GM18909 (cell line): Measurements from ENCODE around the gene IL20.
"Not testable (repeated sequence)": the region's sequence is repeated elsewhere in the genome, so short reads cannot be mapped to it uniquely, and the experiment has no call there.

ENCODE experiments used
- ATAC-seq: cut with Tn5 transposase; IDR thresholded peaks from one replicate; pipeline ENCODE4 v1.9.1; 2021; ENCODE audit warnings: mild to moderate bottlenecking; ENCODE audit not compliant: unreplicated experiment, poor library complexity

The IL20 gene

DNA sequence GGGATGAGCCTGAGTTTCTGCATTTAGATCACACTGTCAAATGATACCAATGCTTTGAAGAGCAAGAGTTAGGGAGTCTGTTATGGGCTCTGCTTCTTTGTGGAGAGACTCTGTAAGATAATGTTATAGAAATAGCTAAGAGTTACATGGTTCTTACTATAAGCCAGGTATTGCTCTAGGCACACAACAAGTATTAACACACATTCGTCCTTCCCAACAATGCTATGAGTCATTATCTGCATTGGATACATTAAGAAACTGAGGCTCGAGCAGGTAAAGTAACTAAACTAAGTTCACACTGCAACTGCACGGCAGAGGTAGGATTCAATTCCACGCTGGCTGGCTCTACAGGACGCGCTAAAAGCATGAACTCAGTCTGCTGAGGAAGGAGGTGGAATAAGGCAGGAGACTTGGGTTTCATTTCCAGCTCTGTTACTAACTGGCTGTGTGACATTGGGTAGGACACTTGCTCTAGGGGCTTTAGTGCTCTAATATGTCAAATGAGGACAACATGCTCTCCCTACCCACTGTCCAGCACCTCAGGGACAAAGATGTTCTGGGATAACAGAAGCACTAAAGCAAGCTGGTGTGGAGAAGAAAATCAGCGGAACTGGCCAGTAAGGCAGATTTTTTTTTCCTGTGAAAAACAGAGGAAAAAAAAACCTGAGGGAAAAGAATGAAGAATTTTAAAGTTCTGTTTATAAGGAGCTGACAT is 23.7 kb upstream of the IL20 start:
- ATAC-seq: no peak

DNA sequence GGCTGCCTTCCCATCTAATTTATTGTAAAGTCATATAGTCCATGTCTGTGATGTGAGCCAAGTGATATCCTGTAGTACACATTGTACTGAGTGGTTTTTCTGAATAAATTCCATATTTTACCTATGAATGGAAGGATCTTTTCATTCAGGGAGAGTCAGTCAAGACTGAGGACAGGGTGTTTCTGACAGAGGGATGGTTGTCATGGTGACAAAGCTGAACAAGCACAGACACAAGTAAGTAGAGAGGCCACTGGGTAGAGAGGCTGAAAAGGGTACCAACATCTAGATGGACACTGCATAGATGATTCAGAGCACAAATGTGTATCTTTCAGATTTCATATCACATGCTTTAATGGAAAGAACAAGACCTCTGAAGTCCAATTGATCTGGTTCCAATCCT is 22.6 kb upstream of the IL20 start:
- ATAC-seq: no peak

DNA sequence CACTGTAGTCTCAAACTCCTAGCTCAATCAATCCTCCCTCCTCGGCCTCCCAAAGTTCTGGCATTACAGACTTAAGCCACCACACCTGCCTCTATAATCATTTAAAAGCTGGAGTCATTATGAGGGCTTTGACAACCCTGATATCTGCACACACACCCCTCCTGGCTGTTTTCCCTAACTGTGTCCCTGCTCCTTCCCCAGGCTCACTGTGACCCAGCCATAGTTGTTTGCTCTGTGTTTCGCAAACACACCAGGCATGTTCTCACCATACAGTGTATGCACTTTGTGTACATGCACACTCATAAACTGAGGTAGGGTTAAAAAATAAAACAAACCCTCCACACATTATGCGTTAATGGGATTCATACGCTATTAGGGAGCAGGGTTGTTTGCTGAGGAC is 21.8 kb upstream of the IL20 start:
- no peak for ATAC-seq

DNA sequence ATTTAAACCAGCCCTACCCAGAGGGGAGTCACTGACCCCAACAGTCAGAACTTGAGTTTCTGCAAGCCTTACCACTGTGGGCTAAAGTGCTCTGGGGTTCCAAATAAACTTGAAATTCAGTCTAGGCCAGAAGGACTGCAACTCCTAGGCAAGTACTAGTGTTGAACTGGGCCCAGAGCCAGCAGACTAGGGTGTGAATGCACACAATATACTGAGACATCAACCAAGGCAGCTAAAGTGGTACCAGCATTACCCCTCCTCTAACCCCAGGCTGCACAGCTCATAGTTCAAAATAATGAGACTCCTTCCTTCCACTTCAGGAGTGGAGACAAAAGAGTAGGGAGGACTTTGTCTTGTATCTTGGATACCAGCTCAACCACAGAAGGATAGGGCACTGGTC is 18.9 kb upstream of the IL20 start:
- ATAC-seq: no peak

DNA sequence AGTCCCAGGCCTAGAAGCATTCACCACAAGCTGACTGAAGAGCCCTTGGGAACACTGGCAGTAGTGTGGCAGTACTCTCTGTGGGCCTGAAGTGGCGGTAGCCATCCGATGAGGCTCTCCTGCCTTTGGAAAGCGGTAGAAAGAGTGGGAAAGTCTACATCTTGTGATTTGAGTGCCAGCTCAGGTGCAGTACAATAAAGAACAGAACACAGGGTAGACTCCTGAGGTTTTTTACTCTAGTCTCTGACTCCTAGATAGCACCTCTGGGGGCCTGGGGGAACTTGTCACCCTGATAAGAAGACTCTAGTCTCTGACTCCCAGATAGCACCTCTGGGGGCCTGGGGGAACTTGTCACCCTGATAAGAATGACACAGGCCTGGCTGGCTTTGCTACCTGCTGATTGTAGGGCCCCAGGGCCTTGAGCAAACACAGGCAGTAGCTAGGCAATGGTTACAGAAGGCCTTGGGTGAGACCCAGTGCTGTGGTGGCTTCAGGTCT is 18.0 kb upstream of the IL20 start:
- ATAC-seq: no peak

DNA sequence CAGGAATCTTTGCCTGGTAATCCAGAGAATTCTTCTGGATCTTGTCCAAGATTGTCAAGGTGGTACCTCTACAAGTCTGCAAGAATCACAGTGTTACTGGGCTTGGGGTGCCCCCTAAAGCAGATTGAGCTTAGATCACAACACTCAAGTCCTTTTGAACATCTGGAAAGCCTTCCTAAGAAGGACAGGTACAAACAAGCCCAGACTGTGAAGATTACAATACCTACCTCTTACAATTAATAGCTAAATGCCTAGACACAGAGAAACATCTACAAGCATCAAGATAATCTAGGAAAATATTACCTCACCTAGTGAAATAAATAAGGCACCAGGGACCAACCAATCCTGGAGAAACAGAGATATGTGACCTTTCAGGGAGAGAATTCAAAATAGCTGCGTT is 17.5 kb upstream of the IL20 start:
- no peak for ATAC-seq

DNA sequence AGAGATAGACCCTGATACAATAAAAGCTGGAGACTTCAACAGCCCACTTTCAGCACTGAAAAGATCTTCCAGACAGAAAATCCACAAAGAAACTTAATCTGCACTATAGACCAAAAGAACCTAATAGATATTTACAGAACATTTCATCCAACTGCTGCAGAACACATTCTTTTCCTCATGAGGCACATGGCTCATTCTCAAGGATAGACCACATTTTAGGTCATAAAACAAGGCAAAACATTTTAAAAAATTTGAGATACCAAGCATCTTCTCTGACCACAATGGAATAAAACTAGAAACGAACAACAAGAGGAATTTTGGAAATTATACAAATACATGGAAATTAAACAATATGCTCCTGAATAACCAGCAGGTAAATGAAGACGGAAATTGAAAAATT is 15.0 kb upstream of the IL20 start:
- ATAC-seq: no peak

DNA sequence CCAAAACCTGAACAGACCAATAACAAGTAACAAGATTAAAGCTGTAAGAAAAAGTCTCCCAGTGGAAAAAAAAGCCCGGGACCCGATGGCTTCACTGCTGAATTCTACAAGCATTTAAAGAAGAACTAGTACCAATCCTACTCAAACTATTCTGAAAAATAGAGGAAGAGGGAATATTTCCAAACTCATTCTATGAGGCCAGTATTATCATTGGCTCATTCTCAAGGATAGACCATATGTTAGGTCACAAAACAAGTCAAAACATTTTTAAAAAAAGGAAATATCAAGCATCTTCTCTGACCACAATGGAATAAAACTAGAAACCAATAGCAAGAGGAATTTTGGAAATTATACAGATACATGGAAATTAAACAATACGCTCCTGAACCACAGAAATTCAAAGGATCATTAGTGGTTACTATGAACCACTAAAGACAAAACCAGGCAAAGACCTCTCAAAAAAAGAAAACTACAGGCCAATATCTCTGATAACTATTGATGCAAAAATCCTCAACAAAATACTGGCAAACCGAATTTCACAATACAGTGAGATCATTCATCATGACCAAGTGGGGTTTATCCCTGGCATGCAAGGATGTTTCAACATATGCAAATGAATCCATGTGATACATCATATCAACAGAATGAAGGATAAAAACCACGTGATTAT is 13.9 kb upstream of the IL20 start:
- no peak for ATAC-seq

DNA sequence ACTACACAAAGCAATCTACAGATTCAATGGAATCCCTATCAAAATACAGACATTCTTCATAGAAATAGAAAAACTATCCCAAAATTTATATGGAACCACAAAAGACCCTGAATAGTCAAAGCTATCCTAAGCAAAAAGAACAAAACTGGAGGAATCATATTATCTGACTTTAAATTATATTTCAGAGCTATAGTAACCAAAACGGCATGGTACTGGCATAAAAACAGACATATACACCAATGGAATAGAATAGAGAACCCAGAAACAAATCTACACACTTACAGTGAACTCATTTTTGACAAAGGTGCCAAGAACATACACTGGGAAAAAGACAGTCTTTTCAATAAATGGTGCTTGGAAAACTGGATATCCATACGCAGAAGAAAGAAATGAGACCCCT is 12.8 kb upstream of the IL20 start:
- not testable (repeated sequence) for ATAC-seq

DNA sequence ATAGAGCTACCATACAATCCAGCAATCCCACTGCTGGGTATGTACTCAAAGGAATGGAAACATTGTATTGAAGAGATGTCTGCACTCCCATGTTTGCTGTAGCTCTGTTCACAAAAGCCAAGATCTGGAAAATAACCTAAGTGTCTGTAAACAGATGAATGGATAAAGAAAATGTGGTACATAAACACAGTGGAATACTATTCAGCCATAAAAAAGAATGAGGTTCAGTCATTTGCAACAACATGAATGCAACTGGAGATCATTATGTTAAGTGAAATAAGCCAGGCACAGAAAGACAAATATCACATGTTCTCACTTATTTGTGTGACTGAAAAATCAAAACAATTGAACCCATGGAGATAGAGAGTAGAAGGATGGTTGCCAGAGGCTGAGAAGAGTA is 11.7 kb upstream of the IL20 start:
- ATAC-seq: not testable (repeated sequence)

DNA sequence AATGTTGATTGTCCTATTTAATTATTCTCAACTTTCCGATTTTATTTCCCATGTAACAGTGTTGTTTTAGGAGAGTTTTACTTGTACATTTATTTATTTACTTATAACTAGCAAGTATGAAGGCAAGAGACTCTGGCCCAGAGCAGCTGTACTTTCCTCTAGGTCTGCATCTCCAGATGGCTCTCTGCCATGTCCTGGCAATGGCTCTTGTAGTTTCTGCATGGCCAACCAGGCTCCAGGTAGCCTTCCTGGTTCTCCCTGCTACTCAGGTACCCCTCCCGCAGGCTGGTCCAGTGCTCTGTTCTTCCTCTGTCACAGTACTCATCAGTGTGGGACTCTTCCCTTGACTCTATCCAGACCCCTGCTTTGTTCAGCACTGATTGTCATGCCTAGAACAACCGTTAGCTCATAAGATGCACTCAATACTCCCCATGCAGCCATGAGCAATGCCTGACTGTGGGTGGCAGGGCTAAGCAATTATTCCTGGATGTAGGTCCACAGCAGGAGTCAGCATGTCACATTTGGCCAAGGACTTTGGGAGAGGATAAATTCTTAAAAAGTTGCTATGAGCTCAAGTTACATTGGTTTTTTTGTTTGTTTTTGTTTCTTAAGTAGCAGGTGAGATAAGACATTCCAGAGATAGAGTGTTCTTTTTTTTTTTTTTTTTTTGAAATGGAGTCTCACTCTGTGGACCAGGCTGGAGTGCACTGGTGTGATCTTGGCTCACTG is 10.9 kb upstream of the IL20 start:
- no peak for ATAC-seq

DNA sequence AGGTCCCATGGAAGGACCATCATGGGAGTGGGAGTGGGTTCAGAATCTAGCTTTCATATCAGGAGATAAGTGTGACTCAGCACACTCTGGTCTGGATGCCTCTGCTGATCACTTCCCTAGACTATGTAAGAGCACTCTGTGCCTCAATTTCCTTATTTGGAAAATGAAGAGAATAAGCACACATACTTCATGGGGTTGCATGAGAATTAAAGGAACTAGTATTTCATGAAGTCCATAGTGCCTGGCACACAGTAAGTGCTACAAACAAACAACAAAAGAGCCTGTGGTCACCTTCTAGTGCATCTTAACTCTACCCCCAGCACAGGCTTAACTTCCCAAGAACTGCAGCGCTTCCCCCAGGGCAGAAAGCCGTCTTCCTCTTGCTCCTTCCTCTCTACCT is 9.6 kb upstream of the IL20 start:
- no peak for ATAC-seq

DNA sequence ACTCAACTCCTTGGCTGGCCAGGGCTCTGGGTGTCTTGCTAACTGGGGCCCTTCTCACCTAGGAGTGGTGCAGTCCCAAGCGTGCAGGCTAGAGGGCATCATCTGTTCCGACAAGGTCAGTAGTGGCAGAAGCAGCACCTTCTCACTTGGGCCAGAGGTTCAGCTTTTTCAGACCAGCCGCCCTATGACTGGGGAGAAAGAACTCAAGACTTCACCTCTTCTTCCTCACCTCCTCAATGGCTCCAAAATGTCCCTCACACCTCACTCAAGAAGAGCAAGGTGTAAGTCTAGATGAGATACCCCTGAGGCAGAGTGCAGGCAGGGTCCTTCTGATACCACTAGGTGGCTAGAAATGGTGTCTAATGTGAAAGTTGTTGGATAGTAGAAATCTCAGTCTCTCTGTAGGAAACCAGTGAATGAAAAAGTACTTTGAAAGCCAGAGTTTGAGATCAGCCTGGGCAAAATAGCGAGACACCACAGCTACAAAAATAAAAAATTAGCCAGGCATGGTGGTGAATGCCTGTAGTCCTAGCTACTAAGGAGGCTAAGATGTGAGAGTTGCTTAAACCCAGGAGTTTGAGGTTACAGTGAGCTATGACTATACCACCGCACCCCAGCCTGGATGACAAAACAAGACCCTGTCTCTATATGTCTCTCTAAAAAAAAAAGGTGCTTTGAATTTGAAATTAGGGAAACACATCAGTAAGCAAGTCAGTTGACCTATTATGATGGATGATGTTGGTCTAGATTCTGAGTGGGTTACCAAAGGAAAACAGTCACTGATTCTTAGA is 8.6 kb upstream of the IL20 start:
- ATAC-seq: no peak

DNA sequence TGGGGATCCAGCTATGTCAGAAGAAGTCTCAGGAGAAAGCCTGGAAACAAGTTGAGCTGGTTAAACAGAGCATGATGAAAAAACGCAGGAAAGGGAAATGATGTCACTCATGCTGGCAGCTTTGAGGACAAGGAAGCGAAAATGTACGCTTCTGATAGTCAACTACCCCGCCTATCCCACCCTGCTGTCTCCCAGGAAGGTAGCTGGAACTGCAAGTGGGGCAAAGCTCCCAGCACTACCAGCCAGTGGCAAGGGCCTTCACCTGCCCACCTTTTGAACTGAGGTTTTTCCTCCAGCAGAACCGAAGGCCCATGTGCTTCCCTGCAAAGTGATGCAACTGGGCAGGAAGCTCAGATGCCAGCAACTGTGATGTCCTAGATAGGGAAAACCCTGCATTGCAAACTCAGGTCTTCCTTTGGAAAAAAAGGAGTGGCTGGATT is 6.3 kb upstream of the IL20 start:
- ATAC-seq: no peak

DNA sequence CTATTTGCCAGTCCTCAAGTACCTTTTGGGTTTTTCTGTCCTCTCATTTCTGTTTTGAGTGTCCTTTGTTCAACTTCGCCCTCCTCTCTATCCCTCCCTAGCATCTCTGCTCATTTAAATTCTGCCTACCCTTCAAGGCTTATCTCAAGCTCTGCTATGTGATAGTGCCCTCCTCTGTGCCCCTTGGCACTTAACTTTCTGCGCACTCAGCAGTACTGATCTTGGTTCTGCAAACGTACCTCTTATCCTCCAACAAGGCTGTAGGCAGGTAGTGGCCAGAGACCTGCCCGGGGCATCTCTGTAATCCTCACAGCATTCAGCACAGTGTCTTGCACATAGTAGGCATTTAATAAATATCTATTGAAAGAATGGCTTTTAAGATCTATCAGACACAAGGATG is 5.3 kb upstream of the IL20 start:
- no peak for ATAC-seq

DNA sequence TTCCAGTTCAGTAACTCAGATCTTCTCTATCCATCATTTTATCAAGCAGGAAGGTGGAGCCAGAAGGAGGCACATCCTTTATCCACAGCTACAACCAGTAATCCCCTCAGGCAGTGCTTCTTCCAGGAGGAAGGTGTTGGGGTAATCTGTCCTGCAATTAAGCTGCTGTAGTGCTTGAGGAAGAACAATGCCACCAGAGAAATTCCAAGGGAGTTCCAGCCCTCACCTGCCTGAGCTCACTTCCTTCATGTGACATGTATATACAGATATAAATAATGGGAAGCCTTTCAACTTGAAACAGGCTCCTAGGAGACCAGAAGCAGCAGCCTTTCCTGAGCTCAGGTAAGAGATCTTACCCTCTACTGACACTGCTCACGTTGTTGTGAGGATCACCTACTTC is 2.2 kb upstream of the IL20 start:
- no peak for ATAC-seq

DNA sequence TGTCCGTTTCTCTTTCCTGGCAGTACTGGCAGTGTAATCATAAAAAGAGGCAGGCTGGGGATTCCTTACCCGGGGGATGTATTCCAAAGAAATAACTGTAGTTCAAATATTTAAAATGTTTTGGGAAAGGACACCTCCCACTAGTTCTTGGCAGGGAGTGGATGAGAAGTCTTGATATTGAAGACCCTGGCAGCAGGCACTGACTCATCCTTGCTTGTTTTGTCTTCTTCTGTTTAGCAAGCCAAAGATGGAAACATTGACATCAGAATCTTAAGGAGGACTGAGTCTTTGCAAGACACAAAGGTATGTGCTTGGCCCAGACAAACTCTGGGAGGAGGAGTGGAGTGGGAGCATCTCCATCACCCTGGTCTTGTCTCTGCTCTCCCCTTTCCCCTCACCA is 639 bp downstream of the IL20 start:
- ATAC-seq: no peak

DNA sequence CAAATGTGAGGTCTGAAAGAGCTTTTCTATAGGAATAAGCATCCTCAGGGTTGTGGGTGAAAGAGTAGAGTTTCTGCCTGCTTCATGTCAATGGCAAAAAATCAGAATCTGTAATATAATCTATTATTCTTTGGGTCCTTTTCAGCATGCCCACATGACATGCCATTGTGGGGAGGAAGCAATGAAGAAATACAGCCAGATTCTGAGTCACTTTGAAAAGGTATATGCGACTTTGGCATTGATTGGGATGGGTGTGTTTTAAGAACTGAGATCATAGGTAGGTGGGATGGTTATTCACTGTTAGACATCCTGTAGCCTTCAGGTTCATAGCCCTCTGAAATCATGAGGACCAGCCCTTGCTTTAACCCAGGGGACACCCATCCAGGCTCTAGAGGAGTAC is 1.8 kb downstream of the IL20 start:
- ATAC-seq: no peak

DNA sequence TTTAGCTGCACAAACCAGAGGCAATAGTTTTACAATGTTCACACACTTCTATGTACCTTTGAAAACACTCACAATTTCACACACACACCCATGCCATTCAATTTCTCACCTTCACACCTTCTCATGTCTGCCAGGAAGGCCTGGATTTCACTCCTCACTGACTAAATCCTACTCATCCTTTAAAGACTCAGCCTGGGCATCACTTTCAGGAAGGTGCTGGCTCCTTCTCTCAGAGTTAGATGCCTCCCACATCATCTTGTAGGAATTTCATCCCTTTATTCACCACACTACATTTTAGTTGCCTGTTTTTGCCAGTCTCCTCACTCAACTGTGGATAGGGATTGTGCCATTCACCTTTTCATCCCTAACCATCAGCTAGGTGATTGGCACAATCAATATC is 2.3 kb downstream of the IL20 start:
- ATAC-seq: no peak

DNA sequence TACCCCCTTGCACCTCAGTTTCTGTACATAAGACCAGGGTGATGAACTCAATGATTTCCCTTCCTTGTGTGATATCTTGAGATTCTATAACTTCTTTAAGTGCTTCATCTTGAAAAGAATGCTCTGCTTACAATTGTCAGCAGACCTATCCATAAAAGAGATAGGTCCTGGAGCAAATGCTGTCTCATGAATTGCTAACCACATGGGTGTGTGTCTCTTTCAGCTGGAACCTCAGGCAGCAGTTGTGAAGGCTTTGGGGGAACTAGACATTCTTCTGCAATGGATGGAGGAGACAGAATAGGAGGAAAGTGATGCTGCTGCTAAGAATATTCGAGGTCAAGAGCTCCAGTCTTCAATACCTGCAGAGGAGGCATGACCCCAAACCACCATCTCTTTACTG is 2.8 kb downstream of the IL20 start:
- no peak for ATAC-seq

DNA sequence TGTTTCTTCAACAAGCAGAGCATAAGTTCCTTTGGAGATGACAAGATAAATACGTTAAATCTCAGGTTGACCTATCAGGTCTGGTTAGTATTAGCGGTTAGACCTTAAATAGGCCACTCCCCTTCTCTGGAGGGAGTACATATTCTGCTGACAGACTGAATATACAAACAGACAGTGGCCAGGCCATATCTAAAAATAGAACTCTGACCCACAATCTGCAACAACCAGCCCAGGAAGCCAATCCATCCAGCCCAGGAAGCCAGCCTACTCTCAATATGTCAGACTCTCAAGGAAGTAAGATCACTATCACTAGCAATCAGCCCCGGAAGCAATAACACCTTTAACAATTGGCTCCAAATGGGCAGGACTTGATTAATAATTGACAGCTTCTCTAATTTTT is 6.7 kb downstream of the IL20 start:
- ATAC-seq: no peak
